Mesendoderm (in vitro differentiated cells): Measurements from ENCODE around the gene CAMTA1.

Source experiments
- DNase-seq: peaks from one replicate; pipeline ENCODE4 v3.0.0; 2013
- H2AK5ac ChIP-seq: 2 replicates; pipeline ENCODE4 v1.6.1; 2013; ENCODE audit warnings: low read length, inconsistent platforms
- H2BK120ac ChIP-seq: 2 replicates; pipeline ENCODE4 v1.6.1; 2013; ENCODE audit warnings: low read depth, mild to moderate bottlenecking, low read length, moderate library complexity, mixed read lengths
- H2BK15ac ChIP-seq: replicated peaks from 2 replicates; pipeline ENCODE4 v1.6.1; 2013; ENCODE audit warnings: low read depth, mild to moderate bottlenecking, moderate library complexity
- H2BK5ac ChIP-seq: 2 replicates; pipeline ENCODE4 v1.6.1; 2013; ENCODE audit warnings: low read length, inconsistent platforms
- H3K18ac ChIP-seq: 2 replicates; pipeline ENCODE4 v1.6.1; 2013; ENCODE audit warnings: mild to moderate bottlenecking, low read length, mixed read lengths
- H3K23ac ChIP-seq: one replicate; pipeline ENCODE4 v1.6.1; 2013; ENCODE audit warnings: low read length
- H3K27ac ChIP-seq: 2 replicates; pipeline ENCODE4 v1.5.1; 2013; ENCODE audit warnings: low read depth, mild to moderate bottlenecking, inconsistent platforms, low read length, moderate library complexity
- H3K27me3 ChIP-seq: 2 replicates; pipeline ENCODE4 v1.6.1; 2013; ENCODE audit warnings: low read length, control low read depth, mild to moderate bottlenecking, inconsistent platforms; ENCODE audit not compliant: insufficient read depth, poor library complexity
- H3K36me3 ChIP-seq: 2 replicates; pipeline ENCODE4 v1.6.1; 2013; ENCODE audit warnings: low read length, inconsistent platforms; ENCODE audit not compliant: control insufficient read depth, insufficient read depth
- H3K4ac ChIP-seq: one replicate; pipeline ENCODE4 v1.6.1; 2013; ENCODE audit warnings: low read depth, mild to moderate bottlenecking, low read length, moderate library complexity
- H3K4me1 ChIP-seq: 2 replicates; pipeline ENCODE4 v1.6.1; 2013; ENCODE audit warnings: low read depth, low read length, inconsistent platforms; ENCODE audit not compliant: control insufficient read depth
- H3K4me2 ChIP-seq: 2 replicates; pipeline ENCODE4 v1.6.1; 2013; ENCODE audit warnings: low read length
- H3K4me3 ChIP-seq: 2 replicates; pipeline ENCODE4 v1.5.1; 2013; ENCODE audit warnings: mild to moderate bottlenecking, low read length
- H3K56ac ChIP-seq: one replicate; pipeline ENCODE4 v1.6.1; 2013; ENCODE audit warnings: low read length
- H3K79me1 ChIP-seq: 2 replicates; pipeline ENCODE4 v1.6.1; 2013; ENCODE audit warnings: low read length, inconsistent platforms
- H3K79me2 ChIP-seq: 2 replicates; pipeline ENCODE4 v1.6.1; 2013; ENCODE audit warnings: mild to moderate bottlenecking, low read length; ENCODE audit not compliant: control insufficient read depth, insufficient read depth
- H3K9ac ChIP-seq: 2 replicates; pipeline ENCODE4 v1.6.1; 2013; ENCODE audit warnings: low read length, inconsistent platforms
- H4K5ac ChIP-seq: one replicate; pipeline ENCODE4 v1.6.1; 2013; ENCODE audit warnings: low read length
- H4K8ac ChIP-seq: one replicate; pipeline ENCODE4 v1.6.1; 2013; ENCODE audit warnings: low read depth, mild to moderate bottlenecking, control low read depth, low read length, moderate library complexity
- WGBS: extraction: QIAGEN DNeasy Blood & Tissue Kit; methylation state at CpG from one replicate; pipeline ENCODE4 v1.1.7; 2013; ENCODE audit warnings: low lambda C conversion rate, missing lambda C conversion rate; ENCODE audit not compliant: insufficient coverage; ENCODE audit errors: extremely low coverage; 5-methylcytosine and 5-hydroxymethylcytosine counted together

CAMTA1 gene

DNA sequence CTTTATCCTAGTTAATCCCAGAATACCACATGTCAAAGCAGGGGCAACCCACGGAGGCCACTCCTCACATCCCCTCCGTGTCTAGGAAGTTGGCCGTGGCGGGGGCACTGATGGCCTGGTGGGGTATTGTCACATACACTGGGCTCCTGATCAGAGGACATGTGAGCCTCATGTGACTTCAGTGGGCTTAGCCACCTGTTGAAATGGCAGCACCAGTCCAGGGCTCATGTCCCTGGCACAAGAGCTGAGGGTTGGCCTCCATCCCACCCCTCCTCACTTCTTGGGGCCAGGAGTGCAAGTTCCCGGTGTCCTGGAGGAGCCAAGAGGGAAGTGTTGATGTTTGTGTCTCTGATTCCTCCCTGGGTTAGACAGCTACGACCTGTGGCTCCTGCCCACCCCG is 313.4 kb downstream of the CAMTA1 start:
- Histone ChIP-seq H3K4me1 (no peaks in the 10 kb centered on the region), H3K27me3 (no peaks in the 10 kb centered on the region), H2BK120ac (no peak overlapping the region), H2AK5ac (no peak overlapping the region), H3K23ac (no peak overlapping the region), H3K4me2 (no peak overlapping the region), H4K5ac (no peak overlapping the region), H3K4me3 (no peak overlapping the region), H3K27ac (no peak overlapping the region), H3K79me1 (no peaks in the 10 kb centered on the region), H3K4ac (no peak overlapping the region), H3K56ac (no peak overlapping the region), H3K18ac (no peak overlapping the region), H4K8ac (no peak overlapping the region), H2BK15ac (no peak overlapping the region), H3K9ac (no peak overlapping the region), H3K36me3 (no peaks in the 10 kb centered on the region), H2BK5ac (no peak overlapping the region), H3K79me2 (no peaks in the 10 kb centered on the region)
- WGBS, result no CpG with 5 or more reads among the region's 7 CpGs
- no peak for DNase-seq

- H4K5ac ChIP-seq, result no peak overlapping the region
- no peak overlapping the region for H3K23ac ChIP-seq
- H3K79me1 ChIP-seq, result no peaks in the 10 kb centered on the region
- no peak overlapping the region for H3K9ac ChIP-seq
- no peak overlapping the region for H3K18ac ChIP-seq
- H2AK5ac ChIP-seq, result no peak overlapping the region
- H3K36me3 ChIP-seq, result no peaks in the 10 kb centered on the region
- no peak overlapping the region for H2BK15ac ChIP-seq
- no CpG with 5 or more reads among the region's 8 CpGs for WGBS
- H3K4ac ChIP-seq, result no peak overlapping the region
- no peak overlapping the region for H3K4me3 ChIP-seq
- H3K27ac ChIP-seq, result no peak overlapping the region
- no peak overlapping the region for H2BK120ac ChIP-seq
- H4K8ac ChIP-seq, result no peak overlapping the region
- H3K4me1 ChIP-seq, result no peaks in the 10 kb centered on the region
- no peak overlapping the region for H3K56ac ChIP-seq
- no peaks in the 10 kb centered on the region for H3K27me3 ChIP-seq
- H3K79me2 ChIP-seq, result no peaks in the 10 kb centered on the region
- no peak overlapping the region for H3K4me2 ChIP-seq
- no peak overlapping the region for H2BK5ac ChIP-seq
- no peak for DNase-seq
Measured at GRCh38 chr1:7100479-7100878, 315.2 kb downstream of the CAMTA1 start.

- H3K4me2 ChIP-seq, result no peak overlapping the region
- no peaks in the 10 kb centered on the region for H3K36me3 ChIP-seq
- no peak overlapping the region for H3K4me3 ChIP-seq
- no peak overlapping the region for H3K9ac ChIP-seq
- no peak overlapping the region for H4K5ac ChIP-seq
- H4K8ac ChIP-seq, result no peak overlapping the region
- no peak overlapping the region for H3K27ac ChIP-seq
- H3K4ac ChIP-seq, result no peak overlapping the region
- no peaks in the 10 kb centered on the region for H3K79me2 ChIP-seq
- no peak overlapping the region for H3K18ac ChIP-seq
- H3K27me3 ChIP-seq, result no peaks in the 10 kb centered on the region
- H3K4me1 ChIP-seq, result no peaks in the 10 kb centered on the region
- H2BK120ac ChIP-seq, result no peak overlapping the region
- no peak overlapping the region for H2AK5ac ChIP-seq
- DNase-seq, result no peak
- H3K56ac ChIP-seq, result no peak overlapping the region
- H3K79me1 ChIP-seq, result no peaks in the 10 kb centered on the region
- no peak overlapping the region for H2BK15ac ChIP-seq
- no CpG with 5 or more reads among the region's 5 CpGs for WGBS
- no peak overlapping the region for H3K23ac ChIP-seq
- no peak overlapping the region for H2BK5ac ChIP-seq
Measured at GRCh38 chr1:7101187-7101586, 315.9 kb downstream of the CAMTA1 start.

- H2AK5ac ChIP-seq, result no peak overlapping the region
- no peaks in the 10 kb centered on the region for H3K4me1 ChIP-seq
- DNase-seq, result peak; percentile 59
- no peak overlapping the region for H3K56ac ChIP-seq
- H2BK5ac ChIP-seq, result no peak overlapping the region
- H3K36me3 ChIP-seq, result no peaks in the 10 kb centered on the region
- no peak overlapping the region for H3K23ac ChIP-seq
- H2BK15ac ChIP-seq, result no peak overlapping the region
- no peak overlapping the region for H3K18ac ChIP-seq
- no peak overlapping the region for H3K4me2 ChIP-seq
- H3K9ac ChIP-seq, result no peak overlapping the region
- no peak overlapping the region for H4K5ac ChIP-seq
- H3K79me2 ChIP-seq, result no peaks in the 10 kb centered on the region
- no peak overlapping the region for H3K4me3 ChIP-seq
- no peaks in the 10 kb centered on the region for H3K27me3 ChIP-seq
- WGBS, result 100% methylated on average over 5 of the region's 7 CpGs
- no peak overlapping the region for H3K27ac ChIP-seq
- no peak overlapping the region for H2BK120ac ChIP-seq
- no peaks in the 10 kb centered on the region for H3K79me1 ChIP-seq
- no peak overlapping the region for H4K8ac ChIP-seq
- H3K4ac ChIP-seq, result no peak overlapping the region
Measured at GRCh38 chr1:7103361-7103782, 318.1 kb downstream of the CAMTA1 start.

DNA sequence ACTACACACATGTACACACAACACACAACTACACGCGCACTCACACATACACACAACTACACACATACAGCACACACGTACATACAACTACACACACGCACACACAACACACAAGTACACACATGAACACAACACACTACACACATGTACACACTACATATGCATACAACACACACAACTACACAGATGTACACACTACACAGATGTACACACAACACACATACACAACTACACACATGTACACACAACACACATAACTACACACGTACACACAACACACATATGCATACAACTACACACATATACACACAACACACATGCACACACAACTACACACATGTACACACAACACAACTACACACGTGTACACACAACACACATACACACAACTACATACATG is 318.6 kb downstream of the CAMTA1 start:
- Histone ChIP-seq H3K79me1 (no peaks in the 10 kb centered on the region), H3K79me2 (no peaks in the 10 kb centered on the region), H4K8ac (no peak overlapping the region), H2AK5ac (no peak overlapping the region), H3K27me3 (no peaks in the 10 kb centered on the region), H4K5ac (no peak overlapping the region), H3K23ac (no peak overlapping the region), H3K4me2 (no peak overlapping the region), H2BK15ac (no peak overlapping the region), H3K9ac (no peak overlapping the region), H3K4me3 (no peak overlapping the region), H2BK5ac (no peak overlapping the region), H3K36me3 (no peaks in the 10 kb centered on the region), H3K18ac (no peak overlapping the region), H3K4ac (no peak overlapping the region), H3K56ac (no peak overlapping the region), H3K4me1 (no peaks in the 10 kb centered on the region), H3K27ac (no peak overlapping the region), H2BK120ac (no peak overlapping the region)
- DNase-seq, result peak; percentile 60
- WGBS, result 100% methylated on average over 5 of the region's 6 CpGs

DNA sequence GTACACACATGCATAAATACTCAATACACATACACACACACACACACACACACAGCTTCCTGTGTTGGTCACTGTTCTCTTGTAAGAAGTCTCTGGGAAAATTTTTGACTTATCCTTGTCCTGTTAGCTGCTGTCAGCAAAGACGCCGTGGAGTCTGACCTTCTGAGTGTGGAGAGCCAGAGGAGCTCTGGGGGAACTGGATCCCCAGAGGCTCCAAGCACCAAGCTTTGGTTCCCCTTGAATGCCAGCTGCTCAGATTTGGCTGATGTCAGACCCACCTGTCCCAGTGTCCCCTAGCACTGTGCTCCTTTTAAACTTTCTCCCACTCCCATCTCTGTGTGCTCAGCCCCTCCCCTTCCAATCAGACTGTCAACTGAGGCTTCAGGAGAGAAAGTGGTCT is 319.1 kb downstream of the CAMTA1 start:
- no peak overlapping the region for H3K4me2 ChIP-seq

More for the DNA sequence above, 319.1 kb downstream of the CAMTA1 start:
- Histone ChIP-seq H3K9ac (no peak overlapping the region), H3K18ac (no peak overlapping the region), H3K4me3 (no peak overlapping the region), H3K79me2 (no peaks in the 10 kb centered on the region), H3K56ac (no peak overlapping the region), H3K36me3 (no peaks in the 10 kb centered on the region), H3K79me1 (no peaks in the 10 kb centered on the region), H2BK120ac (no peak overlapping the region), H3K27ac (no peak overlapping the region), H4K8ac (no peak overlapping the region), H2AK5ac (no peak overlapping the region), H2BK15ac (no peak overlapping the region), H3K4me1 (no peaks in the 10 kb centered on the region), H4K5ac (no peak overlapping the region), H3K4ac (no peak overlapping the region), H3K27me3 (no peaks in the 10 kb centered on the region), H3K23ac (no peak overlapping the region), H2BK5ac (no peak overlapping the region)
- no CpG with 5 or more reads among the region's 2 CpGs for WGBS
- DNase-seq, result peak; percentile 44
